Activated naive CD4-positive, alpha-beta T cell treated with anti-CD3 and anti-CD28 coated beads for 36 hours (primary cell): ENCODE results near the gene MEX3B. TPM values are rescaled to one million over a fixed set of nuclear protein-coding genes. Genes with fewer than 3 reads are reported as not detected.

Experiments used
- total RNA-seq, 2 experiments: library from RNA; stranded (reverse); gene quantifications; one replicate each; pipeline ENCODE4 v1.2.3, GENCODE V29; 2021

The MEX3B gene
- total RNA-seq, 2 experiments from 2014 or later = 0.57 to 0.84 TPM

Other genes with a start within 250 kb of the MEX3B start
- 10 to 100 TPM; 15.8 to 18.6 TPM for gene EFL1, start 216.7 kb upstream of the MEX3B start, total RNA-seq
- gene SAXO2, start 216.8 kb upstream of the MEX3B start, total RNA-seq = under 1 TPM; 0.69 to 0.79 TPM